Upper lobe of left lung (tissue), 4 donors: ENCODE measurements around the gene SP7.
"Not testable (repeated sequence)": the region's sequence is repeated elsewhere in the genome, so short reads cannot be mapped to it uniquely, and the experiment has no call there.

ENCODE experiments used
- EP300 ChIP-seq, 4 donors: sonication (generic); formaldehyde crosslinking; IDR thresholded peaks; one replicate each; pipeline ENCODE4 v1.5.1; 2017; ENCODE audit warnings: antibody characterized with exemption in 4 of 4, control low read depth in 2 of 4
- POLR2A ChIP-seq, 4 donors: fragments of 450-650 bp; IDR thresholded peaks; one replicate each; pipeline ENCODE4 v1.5.1; 2016 to 2017; ENCODE audit warnings: antibody characterized with exemption in 4 of 4, mild to moderate bottlenecking in 2 of 4
- TF ChIP-seq, protein P1 (sequence below), 6 experiments: fragments of 450-650 bp in 4 of 6; fragments of 200-600 bp in 2 of 6; sonication (generic) in 2 of 6; IDR thresholded peaks; one replicate each; pipeline ENCODE4 v1.5.1; 2016 to 2019; ENCODE audit warnings: antibody characterized with exemption in 6 of 6

DNA sequence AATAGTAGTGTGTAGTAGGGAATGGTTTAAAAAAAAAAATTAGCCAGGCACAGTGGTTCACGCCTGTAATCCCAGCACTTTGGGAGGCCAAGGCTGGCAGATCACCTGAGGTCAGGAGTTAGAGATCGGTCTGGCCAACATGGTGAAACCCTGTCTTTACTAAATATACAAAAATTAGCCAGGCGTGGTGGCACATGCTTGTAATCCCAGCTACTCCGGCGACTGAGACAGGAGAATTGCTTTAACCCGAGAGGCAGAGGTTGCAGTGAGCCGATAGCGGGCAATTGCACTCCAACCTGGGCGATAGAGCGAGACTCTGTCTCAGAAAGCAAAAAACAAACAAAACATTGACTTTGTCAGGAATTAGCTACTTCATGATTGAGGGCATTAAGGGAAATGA is 39.0 kb downstream of the SP7 start:
- TF ChIP-seq, protein P1, sequence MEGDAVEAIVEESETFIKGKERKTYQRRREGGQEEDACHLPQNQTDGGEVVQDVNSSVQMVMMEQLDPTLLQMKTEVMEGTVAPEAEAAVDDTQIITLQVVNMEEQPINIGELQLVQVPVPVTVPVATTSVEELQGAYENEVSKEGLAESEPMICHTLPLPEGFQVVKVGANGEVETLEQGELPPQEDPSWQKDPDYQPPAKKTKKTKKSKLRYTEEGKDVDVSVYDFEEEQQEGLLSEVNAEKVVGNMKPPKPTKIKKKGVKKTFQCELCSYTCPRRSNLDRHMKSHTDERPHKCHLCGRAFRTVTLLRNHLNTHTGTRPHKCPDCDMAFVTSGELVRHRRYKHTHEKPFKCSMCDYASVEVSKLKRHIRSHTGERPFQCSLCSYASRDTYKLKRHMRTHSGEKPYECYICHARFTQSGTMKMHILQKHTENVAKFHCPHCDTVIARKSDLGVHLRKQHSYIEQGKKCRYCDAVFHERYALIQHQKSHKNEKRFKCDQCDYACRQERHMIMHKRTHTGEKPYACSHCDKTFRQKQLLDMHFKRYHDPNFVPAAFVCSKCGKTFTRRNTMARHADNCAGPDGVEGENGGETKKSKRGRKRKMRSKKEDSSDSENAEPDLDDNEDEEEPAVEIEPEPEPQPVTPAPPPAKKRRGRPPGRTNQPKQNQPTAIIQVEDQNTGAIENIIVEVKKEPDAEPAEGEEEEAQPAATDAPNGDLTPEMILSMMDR (IDR thresholded peaks at IDR 0.05), result not testable (repeated sequence)
- TF ChIP-seq POLR2A, EP300 (IDR thresholded peaks at IDR 0.05): not testable (repeated sequence)
